GM23338 (cell line): Measurements from ENCODE around the gene SPAG16. TPM values are rescaled to one million over a fixed set of nuclear protein-coding genes. Genes with fewer than 3 reads are reported as not detected.

Experiments used
- ATAC-seq: fragments of 200-7000 bp; cut with Tn5 transposase; 3 replicates; pipeline ENCODE4 v1.9.1; 2020
- DNase-seq: peaks from one replicate; pipeline ENCODE4 v3.0.0-alpha.2; 2015; ENCODE audit warnings: low spot score
- H2AFZ ChIP-seq: fragments of 200-600 bp; sonication (generic); 2 replicates; pipeline ENCODE4 v1.8.0; 2016; ENCODE audit warnings: antibody characterized with exemption, mild to moderate bottlenecking, moderate library complexity
- H3F3A ChIP-seq: fragments of 200-600 bp; sonication (generic); replicated peaks from 2 replicates; pipeline ENCODE4 v1.8.0; 2017; ENCODE audit warnings: antibody characterized with exemption, mixed run types, low read depth
- H3K27ac ChIP-seq: fragments of 200-600 bp; sonication (generic); 2 replicates; pipeline ENCODE4 v1.6.1; 2016; ENCODE audit warnings: low read depth
- H3K27me3 ChIP-seq: fragments of 200-600 bp; sonication (generic); 2 replicates; pipeline ENCODE4 v1.8.0; 2016; ENCODE audit warnings: mild to moderate bottlenecking, mixed run types, moderate library complexity; ENCODE audit not compliant: insufficient read depth
- H3K36me3 ChIP-seq: fragments of 200-600 bp; sonication (generic); 2 replicates; pipeline ENCODE4 v1.8.0; 2016; ENCODE audit warnings: mild to moderate bottlenecking; ENCODE audit not compliant: insufficient read depth
- H3K4me1 ChIP-seq: fragments of 200-600 bp; sonication (generic); 2 replicates; pipeline ENCODE4 v1.8.0; 2016; ENCODE audit warnings: mild to moderate bottlenecking, moderate library complexity; ENCODE audit not compliant: insufficient read depth
- H3K4me2 ChIP-seq: fragments of 200-600 bp; sonication (generic); 2 replicates; pipeline ENCODE4 v1.7.1; 2017; ENCODE audit warnings: mixed run types
- H3K4me3 ChIP-seq: fragments of 200-600 bp; sonication (generic); 2 replicates; pipeline ENCODE4 v1.6.1; 2016; ENCODE audit warnings: mixed run types
- H3K79me2 ChIP-seq: fragments of 200-600 bp; sonication (generic); replicated peaks from 2 replicates; pipeline ENCODE4 v1.8.0; 2017; ENCODE audit warnings: mild to moderate bottlenecking; ENCODE audit not compliant: insufficient read depth
- H3K9me2 ChIP-seq: fragments of 200-600 bp; sonication (generic); 2 replicates; pipeline ENCODE4 v1.8.0; 2017; ENCODE audit not compliant: insufficient read depth
- H4K20me1 ChIP-seq: fragments of 200-600 bp; sonication (generic); replicated peaks from 2 replicates; pipeline ENCODE4 v1.8.0; 2017; ENCODE audit warnings: mild to moderate bottlenecking; ENCODE audit not compliant: insufficient read depth
- H3K27ac Mint-ChIP-seq: 2 replicates; pipeline ENCODE4 v1.8.0; 2020; ENCODE audit warnings: inconsistent platforms, mild to moderate bottlenecking, moderate library complexity, mixed read lengths
- H3K27me3 Mint-ChIP-seq: 3 replicates; pipeline ENCODE4 v1.8.0; 2022; ENCODE audit warnings: low read depth, mild to moderate bottlenecking, moderate library complexity, mixed read lengths, inconsistent platforms; ENCODE audit not compliant: insufficient read depth, poor library complexity
- H3K36me3 Mint-ChIP-seq: 3 replicates; pipeline ENCODE4 v1.8.0; 2021; ENCODE audit warnings: low read depth, mild to moderate bottlenecking, inconsistent platforms, moderate library complexity, mixed read lengths
- H3K4me1 Mint-ChIP-seq: 3 replicates; pipeline ENCODE4 v1.8.0; 2020; ENCODE audit warnings: mild to moderate bottlenecking, inconsistent platforms, mixed read lengths
- H3K4me3 Mint-ChIP-seq: 3 replicates; pipeline ENCODE4 v1.8.0; 2021; ENCODE audit warnings: moderate library complexity, mild to moderate bottlenecking, inconsistent platforms, mixed read lengths
- H3K9me3 Mint-ChIP-seq: 3 replicates; pipeline ENCODE4 v1.8.0; 2020; ENCODE audit warnings: moderate library complexity, mild to moderate bottlenecking, inconsistent platforms, mixed read lengths
- CREB1 ChIP-seq: fragments of 250-450 bp; sonication (Bioruptor Pico); IDR thresholded peaks from 2 replicates; pipeline ENCODE4 v1.5.0; 2020; ENCODE audit warnings: low read depth, mild to moderate bottlenecking, moderate library complexity
- EZH2 ChIP-seq: fragments of 200-600 bp; sonication (generic); IDR thresholded peaks from one replicate; pipeline ENCODE4 v1.8.0; 2017; ENCODE audit warnings: antibody characterized with exemption, mild to moderate bottlenecking, low read depth; ENCODE audit not compliant: unreplicated experiment
- JUNB ChIP-seq: IDR thresholded peaks from one replicate; pipeline ENCODE4 v1.6.1; 2016; ENCODE audit warnings: antibody characterized with exemption; ENCODE audit not compliant: unreplicated experiment
- NANOG ChIP-seq: IDR thresholded peaks from 2 replicates; pipeline ENCODE4 v1.6.1; 2016; ENCODE audit warnings: antibody characterized with exemption, borderline replicate concordance
- POLR2AphosphoS5 ChIP-seq: IDR thresholded peaks from 2 replicates; pipeline ENCODE4 v1.6.1; 2016; ENCODE audit warnings: antibody characterized with exemption, low read depth
- REST ChIP-seq: IDR thresholded peaks from one replicate; pipeline ENCODE4 v1.6.1; 2018; ENCODE audit warnings: antibody characterized with exemption; ENCODE audit not compliant: unreplicated experiment
- STAT1 ChIP-seq: IDR thresholded peaks from one replicate; pipeline ENCODE4 v1.6.1; 2016; ENCODE audit warnings: antibody characterized with exemption; ENCODE audit not compliant: unreplicated experiment
- ZNF114 ChIP-seq: fragments of 250-450 bp; sonication (Bioruptor Pico); IDR thresholded peaks from 2 replicates; pipeline ENCODE4 v1.5.0; 2020; ENCODE audit warnings: mild to moderate bottlenecking, moderate library complexity
- ZNF331 ChIP-seq: fragments of 250-450 bp; sonication (Bioruptor Pico); IDR thresholded peaks from 2 replicates; pipeline ENCODE4 v1.5.0; 2020; ENCODE audit warnings: low read depth, mild to moderate bottlenecking, moderate library complexity
- polyA plus RNA-seq: library from polyadenylated mRNA; unstranded; fragments of >200 nt; fragmentation: Nextera tagmentation; extraction: Ambion mirVana; gene quantifications from 2 replicates; pipeline ENCODE4 v1.2.1, GENCODE V29; 2016
- total RNA-seq: library from RNA; depleted of rRNA; stranded (reverse); fragments of >200 nt; shearing (Covaris generic); gene quantifications from 2 replicates; pipeline ENCODE4 v1.2.3, GENCODE V29; 2014
- TF ChIP-seq, protein P1 (sequence below): IDR thresholded peaks from 2 replicates; pipeline ENCODE4 v1.6.1; 2016; ENCODE audit warnings: antibody characterized with exemption

Gene SPAG16
- total and polyA plus RNA-seq, 2 experiments from 2014 or later, result 19.7 to 47.8 TPM

DNA sequence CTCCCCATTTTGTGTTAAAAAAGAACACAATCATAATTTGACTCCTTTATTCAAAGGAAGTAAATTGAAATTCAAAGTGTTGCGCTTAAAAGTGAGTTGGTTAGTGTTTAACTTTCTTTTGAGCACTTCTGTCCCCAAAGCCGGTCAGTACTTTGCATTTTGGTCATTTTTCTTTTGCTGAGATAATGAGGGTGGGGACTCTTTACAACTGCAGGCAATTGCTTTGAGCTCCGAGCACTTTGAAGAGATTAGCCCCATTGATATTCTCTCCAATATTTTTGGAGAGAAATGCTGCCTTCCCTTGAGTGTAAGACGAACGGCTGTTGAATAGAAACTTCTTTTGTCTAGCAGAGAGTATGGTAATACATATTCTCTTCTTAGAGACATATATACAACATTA is 885.0 kb downstream of the SPAG16 start (continued):
- TF ChIP-seq NANOG, result no peak

DNA sequence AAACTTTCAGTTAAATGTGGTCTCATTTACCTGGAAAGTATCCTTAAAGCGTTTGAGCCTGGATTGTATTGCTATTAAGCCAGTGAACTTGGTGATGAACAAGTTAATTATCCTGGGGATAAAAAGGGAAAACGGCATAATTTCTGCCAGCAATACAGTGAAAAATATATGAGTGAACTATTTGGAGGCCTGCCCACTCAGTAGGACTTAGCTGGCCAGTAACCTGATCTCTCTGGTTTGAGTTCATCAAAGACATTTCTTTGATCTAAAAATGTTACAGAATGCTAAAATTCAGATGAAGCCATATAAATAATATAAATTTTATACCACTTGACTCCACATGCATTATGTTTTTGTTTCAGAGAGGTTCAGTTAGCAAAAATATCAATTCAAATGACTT is 885.5 kb downstream of the SPAG16 start:
- no peaks in the 10 kb centered on the region for H3K36me3 ChIP-seq
- H3K27ac ChIP-seq, result no peak overlapping the region
- no peaks in the 10 kb centered on the region for H3K79me2 ChIP-seq
- H3K9me2 ChIP-seq, result no peaks in the 10 kb centered on the region
- no peak overlapping the region for H2AFZ ChIP-seq
- no peak for DNase-seq
- ATAC-seq, result no peak
- Mint-ChIP-seq H3K27me3 (no peaks in the 10 kb centered on the region), H3K9me3 (no peaks in the 10 kb centered on the region), H3K4me3 (no peak overlapping the region), H3K36me3 (no peaks in the 10 kb centered on the region), H3K27ac (no peak overlapping the region), H3K4me1 (no peaks in the 10 kb centered on the region)
- no peaks in the 10 kb centered on the region for H3K4me1 ChIP-seq
- H3K4me3 ChIP-seq, result no peak overlapping the region
- no peaks in the 10 kb centered on the region for H3K27me3 ChIP-seq
- no peak overlapping the region for H3K4me2 ChIP-seq
- TF ChIP-seq EZH2 (no peak), REST (no peak)
- H3F3A ChIP-seq, result no peaks in the 10 kb centered on the region
- H4K20me1 ChIP-seq, result no peaks in the 10 kb centered on the region

DNA sequence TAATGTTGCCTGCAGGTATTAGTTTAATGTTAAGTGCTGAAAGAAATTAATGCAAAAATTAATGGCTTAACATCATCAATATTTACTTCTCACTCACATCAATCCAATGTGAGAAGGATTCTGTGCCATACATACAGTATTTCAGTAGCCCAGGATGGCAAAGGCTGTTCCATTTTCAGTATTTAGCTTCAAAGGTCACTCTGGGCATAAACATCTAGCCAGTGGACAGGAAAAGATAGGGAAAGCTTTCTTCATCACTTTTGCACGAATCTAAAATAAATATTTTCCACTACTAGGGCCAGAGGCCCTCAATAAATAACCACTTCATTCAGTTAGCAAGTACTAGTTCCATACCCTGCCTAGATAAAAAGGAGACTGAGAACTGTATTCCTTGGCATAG is 890.3 kb downstream of the SPAG16 start:
- no peak for DNase-seq
- no peaks in the 10 kb centered on the region for H4K20me1 ChIP-seq
- H3K4me1 Mint-ChIP-seq, result no peaks in the 10 kb centered on the region

More for the DNA sequence above, 890.3 kb downstream of the SPAG16 start:
- Histone ChIP-seq H2AFZ (no peak overlapping the region), H3K36me3 (no peaks in the 10 kb centered on the region), H3K27me3 (no peaks in the 10 kb centered on the region), H3K4me2 (no peak overlapping the region), H3K27ac (no peak overlapping the region), H3K4me1 (no peaks in the 10 kb centered on the region), H3K79me2 (no peaks in the 10 kb centered on the region), H3K9me2 (no peaks in the 10 kb centered on the region), H3K4me3 (no peak overlapping the region), H3F3A (no peaks in the 10 kb centered on the region)
- Mint-ChIP-seq H3K4me3 (no peak overlapping the region), H3K27me3 (no peaks in the 10 kb centered on the region), H3K36me3 (no peaks in the 10 kb centered on the region), H3K27ac (no peak overlapping the region), H3K9me3 (no peaks in the 10 kb centered on the region)
- no peak for ATAC-seq
- TF ChIP-seq ZNF331 (CRISPR knock-in tag) (no peak), CREB1 (CRISPR knock-in tag) (no peak), POLR2AphosphoS5 (no peak), EZH2 (no peak), NANOG (no peak), STAT1 (no peak), ZNF114 (CRISPR knock-in tag) (no peak), REST (no peak), JUNB (no peak)
- TF ChIP-seq, protein P1, sequence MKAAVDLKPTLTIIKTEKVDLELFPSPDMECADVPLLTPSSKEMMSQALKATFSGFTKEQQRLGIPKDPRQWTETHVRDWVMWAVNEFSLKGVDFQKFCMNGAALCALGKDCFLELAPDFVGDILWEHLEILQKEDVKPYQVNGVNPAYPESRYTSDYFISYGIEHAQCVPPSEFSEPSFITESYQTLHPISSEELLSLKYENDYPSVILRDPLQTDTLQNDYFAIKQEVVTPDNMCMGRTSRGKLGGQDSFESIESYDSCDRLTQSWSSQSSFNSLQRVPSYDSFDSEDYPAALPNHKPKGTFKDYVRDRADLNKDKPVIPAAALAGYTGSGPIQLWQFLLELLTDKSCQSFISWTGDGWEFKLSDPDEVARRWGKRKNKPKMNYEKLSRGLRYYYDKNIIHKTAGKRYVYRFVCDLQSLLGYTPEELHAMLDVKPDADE, result no peak
